HG03139 (cell line): ENCODE results near the gene PGGHG.
"Not testable (repeated sequence)": the region's sequence is repeated elsewhere in the genome, so short reads cannot be mapped to it uniquely, and the experiment has no call there.

Source experiments
- ATAC-seq: cut with Tn5 transposase; IDR thresholded peaks from one replicate; pipeline ENCODE4 v1.9.1; 2021; ENCODE audit not compliant: unreplicated experiment

Gene PGGHG

GRCh38 chr11:326842-327580 is 38.1 kb downstream of the PGGHG start:
- peak; percentile 50 for ATAC-seq

- ATAC-seq = no peak
Observed at GRCh38 chr11:327581-327923, 38.6 kb downstream of the PGGHG start.

- no peak for ATAC-seq
Observed at GRCh38 chr11:328012-328411, 39.1 kb downstream of the PGGHG start.

GRCh38 chr11:328516-329100 is 39.7 kb downstream of the PGGHG start:
- ATAC-seq = not testable (repeated sequence)

GRCh38 chr11:329886-330253 is 40.9 kb downstream of the PGGHG start:
- ATAC-seq = no peak

GRCh38 chr11:330307-330693 is 41.4 kb downstream of the PGGHG start:
- ATAC-seq = no peak

- no peak for ATAC-seq
Observed at GRCh38 chr11:330694-331357, 41.9 kb downstream of the PGGHG start.

GRCh38 chr11:331358-332060 is 42.6 kb downstream of the PGGHG start:
- ATAC-seq = no peak

GRCh38 chr11:332651-333480 is 43.9 kb downstream of the PGGHG start:
- ATAC-seq = no peak

GRCh38 chr11:333616-334263 is 44.8 kb downstream of the PGGHG start:
- ATAC-seq = not testable (repeated sequence)

GRCh38 chr11:334264-334994 is 45.5 kb downstream of the PGGHG start:
- no peak for ATAC-seq

GRCh38 chr11:335779-336658 is 47.1 kb downstream of the PGGHG start:
- ATAC-seq = no peak

GRCh38 chr11:336659-337198 is 47.8 kb downstream of the PGGHG start:
- no peak for ATAC-seq

- ATAC-seq = no peak
Observed at GRCh38 chr11:337711-338110, 48.8 kb downstream of the PGGHG start.

- no peak for ATAC-seq
Observed at GRCh38 chr11:339963-340362, 51.0 kb downstream of the PGGHG start.

GRCh38 chr11:340539-341512 is 51.9 kb downstream of the PGGHG start:
- ATAC-seq = no peak

- ATAC-seq = no peak
Observed at GRCh38 chr11:342328-342727, 53.4 kb downstream of the PGGHG start.
